H1 (cell line): ENCODE data around the gene AHSG. TPM values are rescaled to one million over a fixed set of nuclear protein-coding genes. Genes with fewer than 3 reads are reported as not detected.

Experiments used
- CBX8 ChIP-seq: fragments of 300-800, 300-1000 bp; sonication (generic); IDR thresholded peaks from 2 replicates; pipeline ENCODE4 v1.7.1; 2016; ENCODE audit warnings: low read depth, low read length, borderline replicate concordance
- HDAC6 ChIP-seq: IDR thresholded peaks from one replicate; pipeline ENCODE4 v1.7.1; 2012; ENCODE audit warnings: low read depth, mild to moderate bottlenecking, inconsistent platforms, low read length, moderate library complexity
- KDM4A ChIP-seq: IDR thresholded peaks from one replicate; pipeline ENCODE4 v1.7.1; 2012; ENCODE audit warnings: low read depth, mild to moderate bottlenecking, moderate library complexity, low read length, inconsistent platforms; ENCODE audit not compliant: severe bottlenecking
- RNF2 ChIP-seq: fragments of 200-900, 300-1000 bp; sonication (generic); IDR thresholded peaks from 2 replicates; pipeline ENCODE4 v1.7.1; 2016; ENCODE audit warnings: borderline replicate concordance, low read depth, mild to moderate bottlenecking, antibody characterized with exemption, low read length; ENCODE audit not compliant: poor library complexity, severe bottlenecking; ENCODE audit errors: missing control alignments
- polyA plus RNA-seq, 7 experiments: library from polyadenylated mRNA; depleted of rRNA in 3 of 7; stranded (reverse) in 5 of 7; unstranded in 2 of 7; fragments of >200 nt in 5 of 7; fragments of 200-250 nt in 2 of 7; gene quantifications; 1 replicate in 5 of 7; 2 replicates in 1 of 7; 4 replicates in 1 of 7; pipeline versions ENCODE4 v1.2.1 to v1.2.3, GENCODE V29; 2011 to 2013; ENCODE audit warnings: missing spikeins in 2 of 7, mixed read lengths in 2 of 7
- total RNA-seq: library from RNA; stranded (reverse); fragmentation: NEBNext Ultra II Directional; extraction: Animal tissue kit (Norgen Biotek cat#: 25700); gene quantifications from 2 replicates; pipeline ENCODE4 v1.2.1, GENCODE V29; 2021

The AHSG gene
- total and polyA plus RNA-seq, 2 of the 8 experiments (the other 6 are each of a cell fraction or from before 2014, with no cell fraction given), result 0.68 to 0.78 TPM

GRCh38 chr3:186622651-186623310 lies 9.9 kb downstream of the AHSG start (continued):
- TF ChIP-seq CBX8 (no peak), KDM4A (no peak), RNF2 (no peak), HDAC6 (no peak)
- TF ChIP-seq, all 59 proteins: peak for 0
